ENCODE data around the gene TIMP3. TPM values are rescaled to one million over a fixed set of nuclear protein-coding genes. Genes with fewer than 3 reads are reported as not detected.

The TIMP3 gene
- total RNA-seq, 2 donors from 2014 or later = 149 to 280 TPM

DNA sequence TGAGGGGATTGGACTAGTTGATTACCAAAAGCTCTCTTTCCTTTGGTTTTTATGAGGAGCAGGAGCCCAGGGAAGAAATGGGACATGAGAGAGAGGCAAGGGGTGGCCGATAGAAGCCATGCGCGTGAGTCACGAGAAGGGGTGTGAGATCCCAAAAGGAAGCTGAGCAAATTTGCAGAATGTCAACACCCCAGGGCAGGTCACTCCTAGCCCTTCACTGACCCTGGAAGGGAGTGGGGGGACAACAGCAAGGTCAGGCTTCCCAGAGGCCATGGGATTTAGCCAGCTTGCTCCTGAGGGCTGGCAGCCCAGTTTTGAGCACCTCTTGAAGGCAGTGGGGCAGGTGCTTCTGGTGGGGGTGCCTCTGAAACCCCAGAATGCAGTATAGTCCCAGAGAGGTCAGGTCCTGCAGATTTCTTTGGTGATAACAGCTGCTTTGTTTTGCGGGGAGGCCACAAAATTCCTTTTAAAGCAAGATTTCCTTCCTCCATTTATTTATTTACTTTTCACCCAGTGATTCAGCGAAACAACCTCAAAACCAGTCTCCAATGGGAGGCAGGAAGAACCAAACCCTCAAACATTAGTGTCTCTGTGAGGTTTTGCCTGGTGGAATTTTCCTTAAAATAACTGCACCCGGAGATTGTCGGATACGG is 40.1 kb upstream of the TIMP3 start:
- peak; percentile 23 for ATAC-seq
- no peak for DNase-seq
- Histone ChIP-seq H3K4me3 (no peak overlapping the region), H3K27ac (peak overlapping the region in 2 of 4 donors; percentile 28 to 56), H3K9me3 (no peaks in the 10 kb centered on the region), H3K27me3 (no peaks in the 10 kb centered on the region), H3K36me3 (replicated peaks in 1 of 2; ENCODE audit: insufficient read depth in 1 of 2, low read depth in 2 of 2) (no peaks in the 10 kb centered on the region), H3K4me1 (no peaks in the 10 kb centered on the region)
- TF ChIP-seq POLR2A (IDR thresholded peaks at IDR 0.05) (no peak), CTCF (IDR thresholded peaks at IDR 0.05) (no peak)
- WGBS, 2 donors = 67 to 68% methylated on average over 9 of the region's 9 CpGs
- intact Hi-C loops (cut with DNase I) = no loop called here

GRCh38 chr22:32764330-32765131 is 37.0 kb upstream of the TIMP3 start:
- no peak overlapping the region for H3K4me3 ChIP-seq
- peak; percentile 57 for ATAC-seq
- peaks cover 0 to 5% (median 0%) of the 10 kb centered on the region in 3 donors for H3K9me3 ChIP-seq
- 61 to 65% methylated on average over 13 to 16 of the region's 16 CpGs for WGBS, 2 donors
- intact Hi-C loops (cut with DNase I) = no loop called here
- H3K4me1 ChIP-seq = no peaks in the 10 kb centered on the region
- no peaks in the 10 kb centered on the region for H3K36me3 ChIP-seq (replicated peaks in 1 of 2; ENCODE audit: insufficient read depth in 1 of 2, low read depth in 2 of 2)
- H3K27me3 ChIP-seq = no peaks in the 10 kb centered on the region
- DNase-seq = peak in 3 of 4 donors; percentile 22 to 32 (median 25)
- TF ChIP-seq CTCF (IDR thresholded peaks at IDR 0.05) = no peak
- TF ChIP-seq POLR2A (IDR thresholded peaks at IDR 0.05) = no peak
- H3K27ac ChIP-seq = peak overlapping the region in 3 of 4 donors; percentile 5 to 59 (median 21)

DNA sequence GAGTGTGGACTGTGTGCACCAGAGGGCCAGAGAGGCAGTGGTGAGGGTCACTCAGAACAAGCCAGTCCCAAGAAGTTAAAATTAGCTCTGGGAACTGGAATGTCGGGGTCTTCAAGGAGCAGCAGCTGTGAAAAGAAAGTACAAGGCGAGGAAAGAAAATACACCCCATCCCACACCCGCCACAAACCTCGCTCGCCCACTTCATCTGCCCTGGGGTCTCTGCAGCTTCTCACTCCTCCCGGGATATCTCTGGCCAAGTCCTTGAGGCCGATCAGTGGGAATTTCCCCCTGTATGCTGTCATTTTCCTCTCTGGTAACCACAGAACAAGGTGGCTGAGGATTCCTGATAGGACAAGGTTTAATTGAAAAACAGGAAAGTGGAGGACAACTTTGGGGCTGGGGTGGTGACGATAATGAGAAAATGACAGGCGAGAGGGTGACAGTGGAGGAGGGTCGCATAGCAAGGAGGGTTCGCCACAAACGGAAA is 36.3 kb upstream of the TIMP3 start:
- no peaks in the 10 kb centered on the region for H3K4me1 ChIP-seq
- DNase-seq = no peak
- 47 to 55% methylated on average over 12 of the region's 12 CpGs for WGBS, 2 donors

GRCh38 chr22:32771756-32772155 is 29.7 kb upstream of the TIMP3 start:
- no peak for DNase-seq
- WGBS, 2 donors = 31 to 38% methylated on average over 4 of the region's 4 CpGs
- H3K9me3 ChIP-seq = peaks cover 0 to 4% (median 0%) of the 10 kb centered on the region in 3 donors
- no peak for TF ChIP-seq POLR2A (IDR thresholded peaks at IDR 0.05)
- no peak for TF ChIP-seq CTCF (IDR thresholded peaks at IDR 0.05)
- no peak overlapping the region for H3K27ac ChIP-seq
- H3K4me3 ChIP-seq = no peak overlapping the region
- no peaks in the 10 kb centered on the region for H3K36me3 ChIP-seq (replicated peaks in 1 of 2; ENCODE audit: insufficient read depth in 1 of 2, low read depth in 2 of 2)
- peaks cover 3% of the 10 kb centered on the region for H3K4me1 ChIP-seq
- H3K27me3 ChIP-seq = no peaks in the 10 kb centered on the region
- ATAC-seq = no peak
- intact Hi-C loops (cut with DNase I) = no loop called here

More for the DNA sequence above, 36.3 kb upstream of the TIMP3 start:
- H3K36me3 ChIP-seq (replicated peaks in 1 of 2; ENCODE audit: insufficient read depth in 1 of 2, low read depth in 2 of 2) = no peaks in the 10 kb centered on the region
- H3K4me3 ChIP-seq = no peak overlapping the region
- TF ChIP-seq CTCF (IDR thresholded peaks at IDR 0.05) (no peak), POLR2A (IDR thresholded peaks at IDR 0.05) (no peak)
- no peak for ATAC-seq
- H3K27ac ChIP-seq = peak overlapping the region in 3 of 4 donors; percentile 5 to 59 (median 15)
- peaks cover 0 to 5% (median 0%) of the 10 kb centered on the region in 3 donors for H3K9me3 ChIP-seq
- intact Hi-C loops (cut with DNase I) = no loop called here
- no peaks in the 10 kb centered on the region for H3K27me3 ChIP-seq

Measured in body of pancreas (tissue), 4 donors.